ENCODE data around the gene STPG4.

DNA sequence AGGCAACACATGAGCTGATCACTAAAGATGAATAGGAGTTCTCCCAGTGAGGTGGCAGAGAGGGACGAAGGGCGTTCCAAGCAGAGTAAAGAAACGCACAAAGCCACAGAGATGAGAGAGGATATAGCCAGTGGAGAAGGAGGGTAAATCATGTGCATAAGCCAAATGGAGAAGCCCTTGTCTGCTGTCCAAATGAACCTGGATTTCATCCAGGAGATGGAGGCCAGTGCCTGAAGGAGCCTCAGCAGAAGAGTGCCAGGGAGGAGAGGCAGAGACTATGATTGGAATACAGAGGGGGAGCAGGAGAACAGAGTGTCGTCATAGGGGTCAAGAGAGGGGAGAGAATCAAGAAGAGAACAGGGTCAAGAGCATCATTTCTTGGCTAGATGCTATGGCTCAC is 48.9 kb upstream of the STPG4 start:
- TF ChIP-seq, protein P1, sequence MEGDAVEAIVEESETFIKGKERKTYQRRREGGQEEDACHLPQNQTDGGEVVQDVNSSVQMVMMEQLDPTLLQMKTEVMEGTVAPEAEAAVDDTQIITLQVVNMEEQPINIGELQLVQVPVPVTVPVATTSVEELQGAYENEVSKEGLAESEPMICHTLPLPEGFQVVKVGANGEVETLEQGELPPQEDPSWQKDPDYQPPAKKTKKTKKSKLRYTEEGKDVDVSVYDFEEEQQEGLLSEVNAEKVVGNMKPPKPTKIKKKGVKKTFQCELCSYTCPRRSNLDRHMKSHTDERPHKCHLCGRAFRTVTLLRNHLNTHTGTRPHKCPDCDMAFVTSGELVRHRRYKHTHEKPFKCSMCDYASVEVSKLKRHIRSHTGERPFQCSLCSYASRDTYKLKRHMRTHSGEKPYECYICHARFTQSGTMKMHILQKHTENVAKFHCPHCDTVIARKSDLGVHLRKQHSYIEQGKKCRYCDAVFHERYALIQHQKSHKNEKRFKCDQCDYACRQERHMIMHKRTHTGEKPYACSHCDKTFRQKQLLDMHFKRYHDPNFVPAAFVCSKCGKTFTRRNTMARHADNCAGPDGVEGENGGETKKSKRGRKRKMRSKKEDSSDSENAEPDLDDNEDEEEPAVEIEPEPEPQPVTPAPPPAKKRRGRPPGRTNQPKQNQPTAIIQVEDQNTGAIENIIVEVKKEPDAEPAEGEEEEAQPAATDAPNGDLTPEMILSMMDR (IDR thresholded peaks at IDR 0.05), result no peak
- no peak for TF ChIP-seq POLR2A (IDR thresholded peaks at IDR 0.05)

All from lower leg skin (tissue), 3 donors.